ENCODE results near the gene KCNE3. TPM values are rescaled to one million over a fixed set of nuclear protein-coding genes. Genes with fewer than 3 reads are reported as not detected.

The KCNE3 gene
- total RNA-seq, 3 donors from 2014 or later (not counting 1 experiment from before 2014, with no cell fraction given) = 0.82 to 3.6 (median 1.3) TPM

GRCh38 chr11:74442636-74443035, 24.7 kb downstream of the KCNE3 start:
- no peaks in the 10 kb centered on the region for H3K4me1 Mint-ChIP-seq
- no peaks in the 10 kb centered on the region for H3K36me3 Mint-ChIP-seq
- peaks cover 10 to 11% of the 10 kb centered on the region in 2 donors for H3K27me3 Mint-ChIP-seq (ENCODE audit: low read depth in 2 of 2)
- Histone ChIP-seq H3K4me3 (ENCODE audit: low read length) (no peak overlapping the region), H3K9me3 (ENCODE audit: control insufficient read depth, insufficient read depth, low read length) (no peaks in the 10 kb centered on the region), H3K27me3 (ENCODE audit: control insufficient read depth, insufficient read depth, low read length) (no peaks in the 10 kb centered on the region), H3K27ac (ENCODE audit: low read length) (no peak overlapping the region), H3K36me3 (ENCODE audit: control insufficient read depth, insufficient read depth, low read length) (no peaks in the 10 kb centered on the region), H3K4me1 (ENCODE audit: control insufficient read depth, insufficient read depth, low read length) (no peaks in the 10 kb centered on the region)
- ATAC-seq (no peak), DNase-seq (no peak)
- TF ChIP-seq, protein P1, sequence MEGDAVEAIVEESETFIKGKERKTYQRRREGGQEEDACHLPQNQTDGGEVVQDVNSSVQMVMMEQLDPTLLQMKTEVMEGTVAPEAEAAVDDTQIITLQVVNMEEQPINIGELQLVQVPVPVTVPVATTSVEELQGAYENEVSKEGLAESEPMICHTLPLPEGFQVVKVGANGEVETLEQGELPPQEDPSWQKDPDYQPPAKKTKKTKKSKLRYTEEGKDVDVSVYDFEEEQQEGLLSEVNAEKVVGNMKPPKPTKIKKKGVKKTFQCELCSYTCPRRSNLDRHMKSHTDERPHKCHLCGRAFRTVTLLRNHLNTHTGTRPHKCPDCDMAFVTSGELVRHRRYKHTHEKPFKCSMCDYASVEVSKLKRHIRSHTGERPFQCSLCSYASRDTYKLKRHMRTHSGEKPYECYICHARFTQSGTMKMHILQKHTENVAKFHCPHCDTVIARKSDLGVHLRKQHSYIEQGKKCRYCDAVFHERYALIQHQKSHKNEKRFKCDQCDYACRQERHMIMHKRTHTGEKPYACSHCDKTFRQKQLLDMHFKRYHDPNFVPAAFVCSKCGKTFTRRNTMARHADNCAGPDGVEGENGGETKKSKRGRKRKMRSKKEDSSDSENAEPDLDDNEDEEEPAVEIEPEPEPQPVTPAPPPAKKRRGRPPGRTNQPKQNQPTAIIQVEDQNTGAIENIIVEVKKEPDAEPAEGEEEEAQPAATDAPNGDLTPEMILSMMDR (IDR thresholded peaks at IDR 0.05) = no peak
- intact Hi-C loops (cut with micrococcal nuclease) = no loop called here
- H3K4me3 Mint-ChIP-seq = no peak overlapping the region
- no peaks in the 10 kb centered on the region for H3K9me3 Mint-ChIP-seq
- 100% methylated on average over 1 of the region's 3 CpGs for WGBS (ENCODE audit: insufficient coverage)
- no peak overlapping the region for H3K27ac Mint-ChIP-seq

- Histone ChIP-seq H3K27me3 (ENCODE audit: control insufficient read depth, insufficient read depth, low read length) (no peaks in the 10 kb centered on the region), H3K4me3 (ENCODE audit: low read length) (no peak overlapping the region), H3K4me1 (ENCODE audit: control insufficient read depth, insufficient read depth, low read length) (no peaks in the 10 kb centered on the region), H3K27ac (ENCODE audit: low read length) (no peak overlapping the region), H3K9me3 (ENCODE audit: control insufficient read depth, insufficient read depth, low read length) (no peaks in the 10 kb centered on the region), H3K36me3 (ENCODE audit: control insufficient read depth, insufficient read depth, low read length) (no peaks in the 10 kb centered on the region)
- no peak overlapping the region for H3K27ac Mint-ChIP-seq
- intact Hi-C loops (cut with micrococcal nuclease) = no loop called here
- DNase-seq = no peak
- H3K9me3 Mint-ChIP-seq = no peaks in the 10 kb centered on the region
- TF ChIP-seq, protein P1 (IDR thresholded peaks at IDR 0.05) = no peak
- H3K36me3 Mint-ChIP-seq = no peaks in the 10 kb centered on the region
- peaks cover 0 to 5% of the 10 kb centered on the region in 2 donors for H3K4me1 Mint-ChIP-seq
- no peak overlapping the region for H3K4me3 Mint-ChIP-seq
- H3K27me3 Mint-ChIP-seq (ENCODE audit: low read depth in 2 of 2) = peaks cover 15 to 21% of the 10 kb centered on the region in 2 donors
- no CpG with 5 or more reads among the region's 1 CpG for WGBS (ENCODE audit: insufficient coverage)
- ATAC-seq = no peak
Observed at GRCh38 chr11:74438681-74439080, 28.7 kb downstream of the KCNE3 start.

- no peaks in the 10 kb centered on the region for H3K4me1 ChIP-seq (ENCODE audit: control insufficient read depth, insufficient read depth, low read length)
- Mint-ChIP-seq H3K4me1 (peaks cover 0 to 5% of the 10 kb centered on the region in 2 donors), H3K27me3 (ENCODE audit: low read depth in 2 of 2) (peaks cover 16 to 19% of the 10 kb centered on the region in 2 donors), H3K36me3 (no peaks in the 10 kb centered on the region), H3K4me3 (no peak overlapping the region), H3K9me3 (no peaks in the 10 kb centered on the region), H3K27ac (no peak overlapping the region)
- no peak overlapping the region for H3K4me3 ChIP-seq (ENCODE audit: low read length)
- no peaks in the 10 kb centered on the region for H3K27me3 ChIP-seq (ENCODE audit: control insufficient read depth, insufficient read depth, low read length)
- H3K36me3 ChIP-seq (ENCODE audit: control insufficient read depth, insufficient read depth, low read length) = no peaks in the 10 kb centered on the region
- ATAC-seq (no peak), DNase-seq (no peak)
- no peaks in the 10 kb centered on the region for H3K9me3 ChIP-seq (ENCODE audit: control insufficient read depth, insufficient read depth, low read length)
- no CpG with 5 or more reads among the region's 1 CpG for WGBS (ENCODE audit: insufficient coverage)
- no peak overlapping the region for H3K27ac ChIP-seq (ENCODE audit: low read length)
- intact Hi-C loops (cut with micrococcal nuclease) = no loop called here
- TF ChIP-seq, protein P1 (IDR thresholded peaks at IDR 0.05) = no peak
Observed at GRCh38 chr11:74437441-74438042, 29.8 kb downstream of the KCNE3 start.

DNA sequence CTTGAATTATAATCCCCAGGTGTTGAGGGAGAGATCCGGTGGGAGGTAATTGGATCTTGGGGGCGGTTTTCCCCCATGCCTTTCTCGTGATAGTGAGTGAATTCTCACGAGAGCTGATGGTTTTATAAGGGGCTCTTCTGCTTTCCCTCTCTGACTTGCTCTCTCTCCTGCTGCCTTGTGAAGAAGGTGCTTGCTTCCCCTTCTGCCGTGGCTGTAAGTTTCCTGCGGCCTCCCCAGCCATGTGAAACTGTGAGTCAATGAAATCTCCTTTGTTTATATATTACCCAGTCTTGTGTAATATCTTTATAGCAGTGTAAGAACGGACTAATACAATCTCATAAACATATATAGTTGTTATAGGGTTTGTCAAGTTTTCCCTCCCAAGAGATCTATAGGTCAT, 32.8 kb downstream of the KCNE3 start:
- ATAC-seq (no peak), DNase-seq (no peak)
- no peak overlapping the region for H3K27ac Mint-ChIP-seq
- H3K9me3 Mint-ChIP-seq = no peaks in the 10 kb centered on the region
- H3K27me3 Mint-ChIP-seq (ENCODE audit: low read depth in 2 of 2) = peaks cover 16% of the 10 kb centered on the region in 2 donors
- no peak overlapping the region for H3K27ac ChIP-seq (ENCODE audit: low read length)
- H3K4me1 ChIP-seq (ENCODE audit: control insufficient read depth, insufficient read depth, low read length) = no peaks in the 10 kb centered on the region
- no peaks in the 10 kb centered on the region for H3K9me3 ChIP-seq (ENCODE audit: control insufficient read depth, insufficient read depth, low read length)
- intact Hi-C loops (cut with micrococcal nuclease) = no loop called here
- no peaks in the 10 kb centered on the region for H3K36me3 Mint-ChIP-seq
- no peaks in the 10 kb centered on the region for H3K27me3 ChIP-seq (ENCODE audit: control insufficient read depth, insufficient read depth, low read length)
- TF ChIP-seq, protein P1 (IDR thresholded peaks at IDR 0.05) = no peak
- H3K36me3 ChIP-seq (ENCODE audit: control insufficient read depth, insufficient read depth, low read length) = no peaks in the 10 kb centered on the region
- 35% methylated on average over 5 of the region's 7 CpGs for WGBS (ENCODE audit: insufficient coverage)
- no peak overlapping the region for H3K4me3 ChIP-seq (ENCODE audit: low read length)
- no peak overlapping the region for H3K4me3 Mint-ChIP-seq
- H3K4me1 Mint-ChIP-seq = peaks cover 0 to 5% of the 10 kb centered on the region in 2 donors

Data from natural killer cell (primary cell).